Activated CD4-positive, alpha-beta T cell treated with anti-CD3 and anti-CD28 coated beads, Interleukin-2, amount 50 U/mL, for 1 hour (primary cell): ENCODE data around the gene PLXDC1.
"Not testable (repeated sequence)": the region's sequence is repeated elsewhere in the genome, so short reads cannot be mapped to it uniquely, and the experiment has no call there.

Experiments used
- DNase-seq: peaks from one replicate; pipeline ENCODE4 v3.0.0-alpha.2; 2020

PLXDC1 gene

GRCh38 chr17:39122991-39123390 lies 28.4 kb downstream of the PLXDC1 start:
- DNase-seq: no peak

- not testable (repeated sequence) for DNase-seq
Measured at GRCh38 chr17:39121919-39122318, 29.5 kb downstream of the PLXDC1 start.

- DNase-seq: no peak
Measured at GRCh38 chr17:39118674-39119419, 32.6 kb downstream of the PLXDC1 start.

- no peak for DNase-seq
Measured at GRCh38 chr17:39116224-39116623, 35.2 kb downstream of the PLXDC1 start.

- DNase-seq: no peak
Measured at GRCh38 chr17:39115135-39115534, 36.3 kb downstream of the PLXDC1 start.

GRCh38 chr17:39114723-39115122 lies 36.7 kb downstream of the PLXDC1 start:
- DNase-seq: no peak

GRCh38 chr17:39113871-39114270 lies 37.6 kb downstream of the PLXDC1 start:
- DNase-seq: no peak

GRCh38 chr17:39110435-39111136 lies 40.9 kb downstream of the PLXDC1 start:
- DNase-seq: no peak

- no peak for DNase-seq
Measured at GRCh38 chr17:39108461-39109375, 42.7 kb downstream of the PLXDC1 start.

GRCh38 chr17:39107973-39108372 lies 43.5 kb downstream of the PLXDC1 start:
- DNase-seq: no peak

- no peak for DNase-seq
Measured at GRCh38 chr17:39107155-39107554, 44.3 kb downstream of the PLXDC1 start.

GRCh38 chr17:39105705-39106104 lies 45.7 kb downstream of the PLXDC1 start:
- no peak for DNase-seq

GRCh38 chr17:39104657-39105056 lies 46.8 kb downstream of the PLXDC1 start:
- DNase-seq: no peak

GRCh38 chr17:39104046-39104445 lies 47.4 kb downstream of the PLXDC1 start:
- DNase-seq: no peak

- no peak for DNase-seq
Measured at GRCh38 chr17:39101091-39101490, 50.3 kb downstream of the PLXDC1 start.

- no peak for DNase-seq
Measured at GRCh38 chr17:39100530-39100929, 50.9 kb downstream of the PLXDC1 start.

- DNase-seq: no peak
Measured at GRCh38 chr17:39099663-39100286, 51.7 kb downstream of the PLXDC1 start.

- DNase-seq: no peak
Measured at GRCh38 chr17:39098588-39098987, 52.8 kb downstream of the PLXDC1 start.

GRCh38 chr17:39097537-39097936 lies 53.9 kb downstream of the PLXDC1 start:
- no peak for DNase-seq

- no peak for DNase-seq
Measured at GRCh38 chr17:39097150-39097519, 54.3 kb downstream of the PLXDC1 start.

GRCh38 chr17:39096508-39097149 lies 54.8 kb downstream of the PLXDC1 start:
- DNase-seq: peak; percentile 18

- DNase-seq: no peak
Measured at GRCh38 chr17:39095309-39095686, 56.1 kb downstream of the PLXDC1 start.
